Measurements from ENCODE around the gene ZNF98. TPM values are rescaled to one million over a fixed set of nuclear protein-coding genes. Genes with fewer than 3 reads are reported as not detected.

The ZNF98 gene
- total RNA-seq = not detected in 2 replicates

GRCh38 chr19:22422211-22422610 lies at the start of gene ZNF98:
Gene ZNF98 (minus strand): TSS chr19:22422346. CDS start chr19:22422224, 122 bp downstream.

Other genes starting within 250 kb of the ZNF98 start
- not detected in 2 replicates for gene ZNF676, start 225.4 kb downstream of the ZNF98 start, total RNA-seq
- gene ZNF729, start 135.9 kb downstream of the ZNF98 start, total RNA-seq = not detected in 2 replicates
- gene ZNF492, start 212.0 kb upstream of the ZNF98 start, total RNA-seq = 0.35 TPM in 1 of 2 replicates, not detected in the other

All from myometrial cell (primary cell).